ENCODE measurements around the gene PLPP3.

GRCh38 chr1:56496158-56496557 is 83.2 kb downstream of the PLPP3 start:
- TF ChIP-seq POLR2A (IDR thresholded peaks at IDR 0.05) (no peak), CTCF (IDR thresholded peaks at IDR 0.05) (no peak)

Data from right lobe of liver (tissue), 4 donors.